GM12892 (cell line): ENCODE data around the gene AKAP13.

ENCODE experiments used
- POLR2A ChIP-seq: IDR thresholded peaks from 2 replicates; pipeline ENCODE4 v1.6.1; 2011; ENCODE audit warnings: low read depth, low read length, control low read depth
- POLR2AphosphoS5 ChIP-seq: IDR thresholded peaks from 2 replicates; pipeline ENCODE4 v1.6.1; 2011; ENCODE audit warnings: low read depth, low read length, control low read depth
- TAF1 ChIP-seq: IDR thresholded peaks from 2 replicates; pipeline ENCODE4 v1.6.1; 2011; ENCODE audit warnings: low read depth, mild to moderate bottlenecking, control low read depth, low read length, borderline replicate concordance

DNA sequence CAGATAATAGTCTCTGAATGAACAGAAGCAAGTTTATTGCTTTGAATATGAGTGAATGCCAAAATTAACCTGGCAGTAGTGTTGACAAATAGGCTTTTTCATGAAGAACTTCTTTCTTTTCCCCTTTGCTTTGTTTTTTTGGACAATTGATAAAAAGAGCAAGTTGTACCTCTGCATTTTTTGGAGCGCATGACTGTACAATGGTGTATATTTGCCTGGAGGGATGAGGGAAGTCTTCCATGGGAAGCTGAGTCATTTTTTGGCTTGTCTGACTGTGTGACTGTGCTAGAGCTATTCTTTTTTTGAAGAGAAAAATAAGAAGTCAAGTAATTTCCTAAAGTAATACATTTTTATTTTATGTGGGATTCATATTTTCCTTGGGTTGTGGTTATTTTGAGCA, 227.4 kb downstream of the AKAP13 start:
- no peak for TF ChIP-seq POLR2AphosphoS5
- TF ChIP-seq TAF1, result no peak
- no peak for TF ChIP-seq POLR2A
